Activated CD4-positive, alpha-beta memory T cell treated with anti-CD3 and anti-CD28 coated beads for 36 hours (primary cell): ENCODE data around the gene MROH2B. TPM values are rescaled to one million over a fixed set of nuclear protein-coding genes. Genes with fewer than 3 reads are reported as not detected.

Experiments
- total RNA-seq, 2 experiments: library from RNA; stranded (reverse); gene quantifications; one replicate each; pipeline ENCODE4 v1.2.3, GENCODE V29; 2021

The MROH2B gene
- total RNA-seq, 2 experiments from 2014 or later: not detected

Other genes starting within 250 kb of the MROH2B start
- gene RPL37, start 236.1 kb downstream of the MROH2B start, total RNA-seq: 1,000 to 10,000 TPM; 1,815 to 1,873 TPM
- 1 to 10 TPM; 1.4 to 1.7 TPM for gene CARD6, start 230.0 kb downstream of the MROH2B start, total RNA-seq
- gene C7, start 161.8 kb downstream of the MROH2B start, total RNA-seq: not detected
- not detected for gene C6, start 142.2 kb upstream of the MROH2B start, total RNA-seq